ENCODE results near the gene CBLN4.

DNA sequence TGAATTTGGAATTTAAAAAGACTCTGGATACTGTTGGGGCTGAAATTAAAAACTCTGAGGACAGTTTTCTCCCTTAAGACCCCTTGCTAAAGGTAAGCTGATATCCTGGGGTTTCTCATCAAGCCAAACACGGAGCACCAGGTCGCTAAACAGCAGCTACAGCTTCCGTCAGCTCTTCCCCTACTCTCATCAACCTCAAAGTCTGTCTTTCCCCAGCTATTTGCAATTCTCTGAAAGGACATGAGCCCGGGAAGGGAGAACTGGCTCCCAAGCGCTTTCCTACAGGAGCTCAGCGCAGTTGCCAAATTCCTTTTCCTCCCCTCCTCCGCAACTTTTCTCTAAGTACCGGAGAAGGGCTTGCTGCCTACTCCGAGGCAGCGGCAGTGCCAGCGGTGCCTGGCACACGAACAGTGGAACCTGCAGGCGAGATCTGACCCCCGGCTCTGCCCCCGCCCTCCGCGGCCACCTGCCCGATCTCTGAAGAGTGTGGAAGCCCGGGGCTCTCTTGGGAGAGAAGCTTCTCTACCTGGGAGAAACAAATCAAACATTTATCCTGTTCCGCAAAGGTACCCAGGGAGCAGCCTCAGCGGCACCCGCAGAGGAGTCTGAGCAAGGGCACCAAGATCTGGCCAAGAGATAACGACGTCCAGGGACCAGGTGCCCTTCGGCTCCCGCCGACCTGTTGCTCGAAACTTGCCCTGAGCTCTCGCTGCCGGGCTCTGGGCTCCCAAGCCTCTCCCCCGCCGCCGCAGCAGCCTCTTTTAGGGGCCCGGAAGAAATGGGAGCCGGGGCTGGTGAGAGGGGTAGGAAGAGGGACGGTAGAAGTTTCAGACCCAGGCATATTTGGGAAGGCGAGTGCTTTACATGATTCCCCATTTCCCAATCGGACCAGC lies 2.2 kb downstream of the CBLN4 start:
- no peak for TF ChIP-seq CTCF (IDR thresholded peaks at IDR 0.05)
- no peak for TF ChIP-seq POLR2A (IDR thresholded peaks at IDR 0.05)
- TF ChIP-seq EP300 (IDR thresholded peaks at IDR 0.05): no peak

All from tibial nerve (tissue), 4 donors.